Mucosa of gallbladder (tissue), 1 donor: ENCODE results near the gene MESP2. TPM values are rescaled to one million over a fixed set of nuclear protein-coding genes. Genes with fewer than 3 reads are reported as not detected.

ENCODE experiments used
- DNase-seq: peaks from one replicate; pipeline ENCODE4 v3.0.0-alpha.2; 2020; ENCODE audit warnings: low spot score
- total RNA-seq: library from RNA; stranded (reverse); gene quantifications from one replicate; pipeline ENCODE4 v1.2.1, GENCODE V29; 2021
- donor health status: DM: no; HTN: no; CAD: no.

The MESP2 gene
- total RNA-seq, 1 donor from 2014 or later = 0.75 TPM

GRCh38 chr15:89801471-89802195 is 25.5 kb downstream of the MESP2 start:
- DNase-seq = no peak

- DNase-seq = no peak
Observed at GRCh38 chr15:89802231-89802928, 26.2 kb downstream of the MESP2 start.

- no peak for DNase-seq
Observed at GRCh38 chr15:89802986-89803824, 27.1 kb downstream of the MESP2 start.

- peak; percentile 73 for DNase-seq
Observed at GRCh38 chr15:89803941-89804800, 28.0 kb downstream of the MESP2 start.

GRCh38 chr15:89805241-89806209 is 29.4 kb downstream of the MESP2 start:
- DNase-seq = no peak

GRCh38 chr15:89806210-89806558 is 30.1 kb downstream of the MESP2 start:
- DNase-seq = no peak

- peak; percentile 85 for DNase-seq
Observed at GRCh38 chr15:89806559-89807550, 30.7 kb downstream of the MESP2 start.

GRCh38 chr15:89807689-89808088 is 31.6 kb downstream of the MESP2 start:
- no peak for DNase-seq

GRCh38 chr15:89808160-89808870 is 32.2 kb downstream of the MESP2 start:
- DNase-seq = no peak

GRCh38 chr15:89809093-89809786 is 33.1 kb downstream of the MESP2 start:
- no peak for DNase-seq

- DNase-seq = no peak
Observed at GRCh38 chr15:89809787-89810148, 33.6 kb downstream of the MESP2 start.

GRCh38 chr15:89810837-89811236 is 34.7 kb downstream of the MESP2 start:
- no peak for DNase-seq

- peak; percentile 83 for DNase-seq
Observed at GRCh38 chr15:89812011-89812846, 36.1 kb downstream of the MESP2 start.

GRCh38 chr15:89812847-89813320 is 36.8 kb downstream of the MESP2 start:
- DNase-seq = no peak

GRCh38 chr15:89813381-89814111 is 37.4 kb downstream of the MESP2 start:
- DNase-seq = no peak

GRCh38 chr15:89814112-89814742 is 38.1 kb downstream of the MESP2 start:
- no peak for DNase-seq
